ENCODE results near the gene LTBR. TPM values are rescaled to one million over a fixed set of nuclear protein-coding genes. Genes with fewer than 3 reads are reported as not detected.

Gene LTBR
- total RNA-seq, 4 donors from 2014 or later = 174 to 298 (median 196) TPM

GRCh38 chr12:6428326-6428725 lies 44.4 kb downstream of the LTBR start:
- no peak for DNase-seq (ENCODE audit: low spot score in 2 of 2)
- 81 to 86% methylated on average over 3 of the region's 3 CpGs for WGBS, 2 donors
- intact Hi-C loops (cut with DNase I; ENCODE audit: low total_unique reads) = no loop called here
- no peak for TF ChIP-seq POLR2A (IDR thresholded peaks at IDR 0.05)
- no peak overlapping the region for H3K4me3 ChIP-seq (ENCODE audit: low read depth, poor library complexity, severe bottlenecking)

GRCh38 chr12:6430124-6430989 lies 46.4 kb downstream of the LTBR start:
- DNase-seq (ENCODE audit: low spot score in 2 of 2) = peak; percentile 91 to 97
- intact Hi-C loops (cut with DNase I; ENCODE audit: low total_unique reads) = no loop called here
- 20 to 21% methylated on average over 19 of the region's 19 CpGs for WGBS, 2 donors
- H3K4me3 ChIP-seq (ENCODE audit: low read depth, poor library complexity, severe bottlenecking) = no peak overlapping the region
- no peak for TF ChIP-seq POLR2A (IDR thresholded peaks at IDR 0.05)

GRCh38 chr12:6432991-6433390 lies 49.0 kb downstream of the LTBR start:
- TF ChIP-seq POLR2A (IDR thresholded peaks at IDR 0.05) (no peak), CTCF (IDR thresholded peaks at IDR 0.05) (no peak)
- H3K4me3 ChIP-seq (ENCODE audit: low read depth, poor library complexity, severe bottlenecking) = no peak overlapping the region
- DNase-seq (ENCODE audit: low spot score in 2 of 2) = no peak
- 87 to 89% methylated on average over 5 of the region's 5 CpGs for WGBS, 2 donors
- intact Hi-C loops (cut with DNase I; ENCODE audit: low total_unique reads) = no loop called here

- no peak for TF ChIP-seq POLR2A (IDR thresholded peaks at IDR 0.05)
- TF ChIP-seq CTCF (IDR thresholded peaks at IDR 0.05) = no peak
- H3K4me3 ChIP-seq (ENCODE audit: low read depth, poor library complexity, severe bottlenecking) = no peak overlapping the region
- intact Hi-C loops (cut with DNase I; ENCODE audit: low total_unique reads) = no loop called here
- WGBS, 2 donors = 84 to 87% methylated on average over 17 of the region's 17 CpGs
- peak in 1 of 2 donors; percentile 63 for DNase-seq (ENCODE audit: low spot score in 2 of 2)
These were observed 50.5 kb downstream of the LTBR start for GRCh38 chr12:6434205-6435140.

- TF ChIP-seq CTCF (IDR thresholded peaks at IDR 0.05) (no peak), POLR2A (IDR thresholded peaks at IDR 0.05) (no peak)
- intact Hi-C loops (cut with DNase I; ENCODE audit: low total_unique reads) = no loop called here
- peak in 1 of 2 donors; percentile 32 for DNase-seq (ENCODE audit: low spot score in 2 of 2)
- no peak overlapping the region for H3K4me3 ChIP-seq (ENCODE audit: low read depth, poor library complexity, severe bottlenecking)
- 88 to 93% methylated on average over 13 of the region's 13 CpGs for WGBS, 2 donors
These were observed 52.2 kb downstream of the LTBR start for GRCh38 chr12:6435961-6436715.

- no peak for DNase-seq (ENCODE audit: low spot score in 2 of 2)
- intact Hi-C loops (cut with DNase I; ENCODE audit: low total_unique reads) = no loop called here
- H3K4me3 ChIP-seq (ENCODE audit: low read depth, poor library complexity, severe bottlenecking) = no peak overlapping the region
- no peak for TF ChIP-seq POLR2A (IDR thresholded peaks at IDR 0.05)
- no peak for TF ChIP-seq CTCF (IDR thresholded peaks at IDR 0.05)
- WGBS, 2 donors = 84 to 88% methylated on average over 3 of the region's 3 CpGs
These were observed 53.6 kb downstream of the LTBR start for GRCh38 chr12:6437586-6437985.
